GM19372 (cell line): ENCODE data around the gene AIG1.
"Not testable (repeated sequence)": the region's sequence is repeated elsewhere in the genome, so short reads cannot be mapped to it uniquely, and the experiment has no call there.

Source experiments
- ATAC-seq: cut with Tn5 transposase; IDR thresholded peaks from one replicate; pipeline ENCODE4 v1.9.1; 2021; ENCODE audit warnings: mild to moderate bottlenecking, low read depth, moderate library complexity; ENCODE audit not compliant: unreplicated experiment

AIG1 gene

GRCh38 chr6:143345477-143345876, 284.8 kb downstream of the AIG1 start:
- ATAC-seq, result not testable (repeated sequence)

DNA sequence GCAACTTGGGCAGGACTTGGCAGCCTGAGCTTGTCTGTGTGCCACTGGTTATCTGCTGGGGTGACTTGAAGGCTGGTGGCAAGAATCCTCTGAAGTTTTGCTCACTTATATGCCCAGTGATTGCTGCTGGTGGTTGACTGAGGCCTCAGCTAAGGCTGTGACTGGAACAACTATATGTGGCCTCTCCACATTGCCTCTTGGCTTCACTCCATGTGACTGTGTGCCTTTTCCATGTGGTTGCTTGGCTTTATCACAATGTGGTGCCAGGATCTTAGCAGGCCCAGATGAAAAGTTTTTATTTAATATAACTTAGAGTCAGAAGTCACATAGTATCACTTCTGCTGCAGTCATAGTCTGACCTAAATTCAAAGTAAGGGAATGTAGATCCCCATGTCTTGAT, 285.3 kb downstream of the AIG1 start:
- ATAC-seq, result no peak

DNA sequence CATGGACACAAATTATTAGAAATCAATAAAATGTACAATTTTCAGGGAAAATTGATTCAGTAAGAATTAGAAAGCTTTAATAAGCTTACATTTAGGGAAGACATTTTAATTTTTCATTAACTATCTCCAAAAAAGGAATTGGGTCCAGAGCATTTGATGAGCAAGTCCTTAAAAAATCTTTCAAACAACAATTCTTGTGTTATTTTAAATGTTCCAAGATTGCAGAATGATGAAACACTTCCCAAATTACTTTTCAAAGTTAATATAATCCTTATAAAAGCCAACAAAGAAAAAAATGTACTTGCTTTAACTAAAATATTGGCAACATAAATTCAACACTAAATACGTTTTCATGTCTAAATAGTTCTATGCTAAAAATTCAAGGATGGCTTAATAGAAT, 287.8 kb downstream of the AIG1 start:
- no peak for ATAC-seq

GRCh38 chr6:143349530-143349929, 288.8 kb downstream of the AIG1 start:
- no peak for ATAC-seq

DNA sequence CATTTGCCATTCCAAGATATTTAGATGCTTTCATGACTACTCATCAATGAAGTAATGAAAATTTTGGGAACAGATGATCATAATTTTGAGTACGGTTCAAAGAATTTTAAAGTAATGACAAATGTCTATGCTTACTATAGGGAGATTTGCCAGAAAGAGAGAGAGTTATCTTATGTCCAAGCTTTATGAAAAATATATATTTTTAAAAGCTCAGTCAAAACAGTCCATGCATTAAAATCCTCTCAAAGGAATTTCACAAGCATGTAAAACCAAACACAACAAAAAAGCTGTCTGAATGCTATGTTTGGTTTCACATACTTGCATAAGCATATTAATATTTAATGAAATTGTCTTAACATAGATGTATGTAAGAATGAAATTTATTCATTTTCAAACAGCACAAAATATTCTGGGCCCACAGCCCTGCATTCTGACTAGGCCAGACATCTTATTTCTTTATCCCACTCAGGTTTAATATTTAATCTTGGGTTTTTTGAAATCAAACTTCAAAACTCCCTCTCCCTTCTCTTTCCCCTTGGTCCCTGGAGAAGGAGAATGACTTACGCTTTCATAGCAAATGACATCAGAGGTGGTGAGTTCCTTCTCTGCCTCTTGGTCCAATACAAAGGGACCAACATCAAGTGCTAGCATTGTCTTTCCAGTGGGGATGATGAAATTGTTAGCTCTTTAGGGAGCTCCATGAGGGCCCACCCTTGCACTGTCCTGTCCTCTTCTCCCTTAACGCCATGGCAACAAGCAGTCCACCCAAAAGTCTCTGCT, 295.6 kb downstream of the AIG1 start:
- ATAC-seq, result no peak

GRCh38 chr6:143357152-143357551, 296.5 kb downstream of the AIG1 start:
- no peak for ATAC-seq

DNA sequence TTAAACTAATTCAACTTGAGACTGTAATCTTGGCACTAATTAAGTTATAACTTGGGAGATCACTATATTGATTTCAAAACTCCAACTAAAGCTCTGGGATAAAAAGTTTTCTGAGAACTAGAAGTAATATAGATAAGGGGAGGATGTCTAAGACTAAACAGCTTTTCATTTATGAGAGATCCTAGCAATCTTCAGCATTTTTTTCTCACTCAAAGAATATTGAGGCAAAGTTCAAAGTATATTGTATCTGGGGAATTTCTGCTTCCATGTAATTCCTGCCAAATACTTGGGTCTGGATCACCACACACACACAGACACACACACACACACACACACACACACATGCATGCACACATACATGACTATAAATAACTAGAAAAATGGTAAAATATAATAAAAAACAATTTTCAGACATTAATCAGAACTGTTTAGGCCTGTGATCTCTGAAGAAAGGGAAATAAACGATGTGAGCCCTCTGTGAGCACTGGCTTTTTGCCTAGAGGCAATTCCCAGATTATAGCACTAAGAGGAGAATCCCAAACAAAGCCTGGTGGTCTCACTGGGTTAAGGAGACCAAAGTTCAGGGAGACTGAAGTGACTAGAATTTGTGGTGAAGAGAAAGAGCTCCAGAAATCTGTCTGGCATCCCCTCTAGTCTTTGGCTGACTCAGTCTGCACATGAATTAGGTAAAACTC, 297.0 kb downstream of the AIG1 start:
- no peak for ATAC-seq

GRCh38 chr6:143361536-143362191, 301.0 kb downstream of the AIG1 start:
- no peak for ATAC-seq

GRCh38 chr6:143362192-143362558, 301.5 kb downstream of the AIG1 start:
- ATAC-seq, result no peak

DNA sequence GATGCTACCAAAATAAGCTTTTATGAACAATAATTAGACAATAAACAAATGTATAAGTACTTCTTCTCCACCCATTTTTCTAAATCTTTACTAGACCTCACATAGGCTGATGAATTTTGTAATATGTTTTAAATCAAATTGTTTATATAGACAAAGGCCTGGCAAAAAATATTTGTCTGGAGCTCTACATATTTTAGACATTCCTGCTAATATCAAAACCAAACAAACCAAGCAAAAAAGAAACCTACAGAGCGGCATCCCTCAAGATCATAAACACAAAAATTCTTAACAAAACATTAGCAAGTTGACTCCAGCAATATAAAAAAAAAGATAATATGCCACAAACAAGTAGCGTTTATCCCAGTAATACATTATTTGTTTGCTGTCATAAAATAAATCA, 302.6 kb downstream of the AIG1 start:
- no peak for ATAC-seq

GRCh38 chr6:143368426-143368825, 307.7 kb downstream of the AIG1 start:
- ATAC-seq, result peak; percentile 95

DNA sequence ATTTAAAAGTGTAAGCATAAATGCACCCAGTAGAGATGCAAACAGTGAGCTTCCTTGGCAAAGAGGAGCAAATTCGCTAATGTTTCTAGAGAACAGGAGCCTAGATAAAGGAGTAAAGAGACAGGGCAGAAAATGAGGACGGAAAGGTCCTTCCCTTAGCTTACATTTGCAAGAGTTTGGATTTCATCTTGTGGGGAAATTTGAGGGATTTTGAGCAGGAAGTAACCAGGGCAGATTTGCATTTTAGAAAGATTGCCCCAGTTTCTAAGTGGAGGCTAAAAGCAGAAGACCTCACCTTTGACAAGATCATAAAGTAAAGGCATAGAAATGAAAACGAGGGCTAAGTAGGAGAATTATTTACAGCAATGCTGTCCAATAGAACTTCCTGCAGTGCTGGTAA, 309.3 kb downstream of the AIG1 start:
- no peak for ATAC-seq

DNA sequence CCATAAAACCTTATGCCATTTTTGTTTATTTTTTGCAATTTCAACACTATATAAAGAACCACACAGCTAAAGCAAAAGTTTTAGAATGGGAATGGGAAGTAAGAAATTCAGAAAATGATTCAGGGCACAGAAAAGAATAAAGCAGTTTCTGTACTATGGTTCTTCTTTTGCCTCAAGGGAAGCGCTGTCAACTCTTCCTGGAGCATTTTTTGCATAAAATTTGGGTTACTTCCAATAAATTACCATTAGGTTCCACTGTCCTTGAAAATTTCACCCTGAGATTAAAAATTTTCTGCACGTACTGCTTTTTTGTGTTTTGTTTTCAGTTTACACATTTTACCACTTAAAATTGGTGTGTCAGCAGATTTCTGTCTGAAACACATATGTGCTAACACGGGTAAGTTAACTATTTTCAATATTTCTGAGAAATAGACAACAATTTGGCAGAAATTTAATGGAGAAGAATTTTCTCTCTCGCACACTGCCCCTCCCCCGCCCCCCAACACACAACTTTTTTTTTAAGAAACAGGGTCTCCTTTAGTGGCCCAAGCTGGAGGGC, 310.2 kb downstream of the AIG1 start:
- ATAC-seq, result no peak

DNA sequence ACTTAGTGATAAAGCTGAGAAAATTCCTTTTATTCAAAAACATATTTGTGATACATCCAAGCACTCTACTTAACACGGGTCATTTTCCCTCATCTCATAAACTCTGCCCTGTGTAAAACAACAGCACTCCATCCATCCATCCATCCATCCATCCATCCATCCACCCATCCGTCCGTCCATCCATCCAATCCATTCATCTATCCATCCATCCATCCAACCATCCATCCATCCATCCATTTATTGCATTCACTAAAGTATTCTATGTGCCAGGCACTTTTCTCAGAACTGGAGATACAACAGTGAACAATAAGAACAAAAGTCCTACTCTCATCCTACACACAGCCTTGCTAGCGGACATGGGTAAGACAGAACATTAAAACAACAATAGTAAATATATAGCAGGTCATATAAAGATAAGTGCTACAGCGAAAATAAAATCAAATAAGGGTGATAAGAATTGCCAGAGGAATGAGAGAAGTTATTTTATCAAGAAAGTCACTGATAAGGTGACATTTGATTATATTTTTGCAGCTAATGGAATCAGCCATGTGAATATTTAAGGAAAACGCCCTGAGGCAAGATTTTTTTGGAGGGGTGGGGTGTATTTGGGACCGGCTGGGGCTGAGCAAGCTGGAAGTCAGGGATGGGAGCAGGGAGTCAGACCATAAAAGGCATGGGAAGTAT, 311.7 kb downstream of the AIG1 start:
- no peak for ATAC-seq

GRCh38 chr6:143374014-143374413, 313.3 kb downstream of the AIG1 start:
- ATAC-seq, result no peak

DNA sequence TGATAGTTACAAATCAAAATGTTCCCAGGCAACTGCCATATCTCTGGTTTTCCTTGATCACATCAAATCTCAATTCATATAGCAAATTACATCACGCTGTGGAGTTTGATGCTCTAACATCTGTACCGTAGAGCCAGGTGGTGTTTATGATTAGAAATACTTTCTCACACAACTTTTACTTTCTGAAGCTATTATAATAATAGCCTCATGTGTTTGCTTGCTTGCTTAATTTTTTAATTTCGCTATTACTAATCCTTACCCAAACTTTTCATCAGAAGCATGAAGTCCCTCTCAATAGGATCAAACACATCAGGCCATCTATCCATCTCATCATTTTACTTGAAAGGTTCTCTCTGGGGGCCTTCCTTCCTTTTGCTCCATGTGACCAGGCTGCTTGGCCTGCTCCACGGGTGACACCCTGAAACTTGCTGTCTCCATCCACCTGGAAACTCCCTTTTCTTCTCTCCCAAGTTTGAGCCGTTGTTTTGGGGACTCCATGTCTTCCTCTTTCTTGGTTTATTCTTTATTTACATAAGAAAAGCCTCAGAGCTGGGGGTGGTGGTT, 314.4 kb downstream of the AIG1 start:
- ATAC-seq, result no peak

DNA sequence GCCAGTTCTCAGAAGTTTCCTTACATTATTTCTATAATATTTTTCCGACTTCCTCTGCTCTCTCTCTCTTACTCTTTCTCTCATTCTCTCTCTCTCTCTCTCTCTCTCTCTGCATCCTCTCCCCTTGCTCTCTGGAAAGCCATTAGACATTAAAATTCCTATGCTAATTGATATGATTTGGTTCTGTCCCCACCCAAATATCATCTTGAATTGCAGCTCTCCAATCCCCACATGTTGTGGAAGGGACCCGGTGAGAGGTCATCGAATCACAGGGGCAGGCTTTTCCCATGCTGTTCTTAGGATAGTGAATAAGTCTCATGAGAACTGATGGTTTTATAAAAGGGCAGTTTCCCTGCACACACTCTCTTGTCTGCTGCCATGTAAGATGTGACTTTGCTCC, 315.7 kb downstream of the AIG1 start:
- ATAC-seq, result no peak

DNA sequence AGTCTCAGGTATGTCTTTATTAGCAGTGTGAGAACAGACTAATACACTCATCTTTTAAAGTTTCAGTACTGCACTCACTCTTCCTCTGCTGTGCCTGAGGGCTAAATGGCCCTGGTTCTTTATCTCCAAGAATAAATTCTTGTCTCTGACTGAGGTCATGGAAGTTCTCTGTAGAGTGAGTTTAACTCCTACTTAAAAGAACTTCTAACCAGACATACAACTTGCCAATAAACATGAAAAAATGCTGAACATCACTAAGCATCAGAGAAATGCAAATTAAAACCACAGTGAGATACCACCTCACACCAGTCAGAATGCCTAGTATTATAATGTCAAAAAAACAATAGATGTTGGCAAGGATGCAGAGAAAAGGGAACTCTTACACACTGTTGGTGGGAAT, 316.2 kb downstream of the AIG1 start:
- ATAC-seq, result no peak

DNA sequence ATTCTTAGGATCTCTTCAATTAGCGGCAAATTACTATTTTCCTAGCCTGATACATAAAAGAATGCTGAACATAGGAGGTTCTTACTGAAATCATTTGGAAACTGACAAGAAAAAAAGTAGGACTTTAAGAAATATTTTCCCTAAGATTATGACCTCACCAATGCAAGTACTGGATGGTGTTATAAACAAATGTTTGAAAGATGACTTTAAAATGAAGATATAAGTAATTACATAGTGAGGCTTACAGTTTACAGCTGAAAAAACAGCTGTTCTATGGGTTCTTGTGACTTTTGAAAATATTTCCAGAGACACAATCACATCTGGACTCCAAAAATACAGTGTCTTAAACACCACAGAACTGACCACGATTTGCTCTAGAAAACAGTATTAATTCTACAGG, 324.9 kb downstream of the AIG1 start:
- ATAC-seq, result no peak

- no peak for ATAC-seq
Observed at GRCh38 chr6:143390278-143390677, 329.6 kb downstream of the AIG1 start.
